ENCODE results near the gene PLCL2. TPM values are rescaled to one million over a fixed set of nuclear protein-coding genes. Genes with fewer than 3 reads are reported as not detected.
A peak's percentile ranks its signal among the peaks of the same experiment; 100 is the strongest.

PLCL2 gene
- total RNA-seq, 3 donors from 2014 or later (not counting 1 experiment from before 2014, with no cell fraction given): 71.5 to 94.9 (median 84.7) TPM

- Histone ChIP-seq H3K9me3 (ENCODE audit: control insufficient read depth, insufficient read depth, low read length) (no peaks in the 10 kb centered on the region), H3K4me1 (ENCODE audit: control insufficient read depth, insufficient read depth, low read length) (peaks cover 48% of the 10 kb centered on the region), H3K36me3 (ENCODE audit: control insufficient read depth, insufficient read depth, low read length) (no peaks in the 10 kb centered on the region), H3K27ac (ENCODE audit: low read length) (no peak overlapping the region), H3K27me3 (ENCODE audit: control insufficient read depth, insufficient read depth, low read length) (no peaks in the 10 kb centered on the region), H3K4me3 (ENCODE audit: low read length) (no peak overlapping the region)
- WGBS (ENCODE audit: insufficient coverage): 30% methylated on average over 4 of the region's 4 CpGs
- DNase-seq: no peak
- Mint-ChIP-seq H3K4me3 (peak overlapping the region; percentile 54), H3K9me3 (no peaks in the 10 kb centered on the region), H3K27me3 (ENCODE audit: low read depth in 2 of 2) (no peaks in the 10 kb centered on the region), H3K27ac (peak overlapping the region; percentile 73 to 88), H3K36me3 (no peaks in the 10 kb centered on the region), H3K4me1 (peaks cover 88 to 93% of the 10 kb centered on the region in 2 donors)
- intact Hi-C loops (cut with micrococcal nuclease): loop anchor here (5.0 to 10.0 kb wide), 4 partner anchors 37 to 160 kb away; no protein-coding TSS in a partner anchor
- ATAC-seq: peak in 1 of 3 donors; percentile 18
- TF ChIP-seq, protein P1, sequence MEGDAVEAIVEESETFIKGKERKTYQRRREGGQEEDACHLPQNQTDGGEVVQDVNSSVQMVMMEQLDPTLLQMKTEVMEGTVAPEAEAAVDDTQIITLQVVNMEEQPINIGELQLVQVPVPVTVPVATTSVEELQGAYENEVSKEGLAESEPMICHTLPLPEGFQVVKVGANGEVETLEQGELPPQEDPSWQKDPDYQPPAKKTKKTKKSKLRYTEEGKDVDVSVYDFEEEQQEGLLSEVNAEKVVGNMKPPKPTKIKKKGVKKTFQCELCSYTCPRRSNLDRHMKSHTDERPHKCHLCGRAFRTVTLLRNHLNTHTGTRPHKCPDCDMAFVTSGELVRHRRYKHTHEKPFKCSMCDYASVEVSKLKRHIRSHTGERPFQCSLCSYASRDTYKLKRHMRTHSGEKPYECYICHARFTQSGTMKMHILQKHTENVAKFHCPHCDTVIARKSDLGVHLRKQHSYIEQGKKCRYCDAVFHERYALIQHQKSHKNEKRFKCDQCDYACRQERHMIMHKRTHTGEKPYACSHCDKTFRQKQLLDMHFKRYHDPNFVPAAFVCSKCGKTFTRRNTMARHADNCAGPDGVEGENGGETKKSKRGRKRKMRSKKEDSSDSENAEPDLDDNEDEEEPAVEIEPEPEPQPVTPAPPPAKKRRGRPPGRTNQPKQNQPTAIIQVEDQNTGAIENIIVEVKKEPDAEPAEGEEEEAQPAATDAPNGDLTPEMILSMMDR (IDR thresholded peaks at IDR 0.05): no peak
These were observed 110.2 kb downstream of the PLCL2 start for GRCh38 chr3:16994854-16995525.

GRCh38 chr3:16995601-16996000 is 110.8 kb downstream of the PLCL2 start:
- whole genome bisulfite sequencing (ENCODE audit: insufficient coverage): 88% methylated on average over 3 of the region's 3 CpGs
- ATAC-seq (no peak), DNase-seq (no peak)
- Mint-ChIP-seq H3K4me3 (peak overlapping the region; percentile 55), H3K4me1 (peaks cover 86 to 91% of the 10 kb centered on the region in 2 donors), H3K9me3 (no peaks in the 10 kb centered on the region), H3K36me3 (no peaks in the 10 kb centered on the region), H3K27me3 (ENCODE audit: low read depth in 2 of 2) (no peaks in the 10 kb centered on the region), H3K27ac (peak overlapping the region; percentile 73 to 88)
- TF ChIP-seq, protein P1 (IDR thresholded peaks at IDR 0.05): no peak
- Histone ChIP-seq H3K27me3 (ENCODE audit: control insufficient read depth, insufficient read depth, low read length) (no peaks in the 10 kb centered on the region), H3K27ac (ENCODE audit: low read length) (peak overlapping the region; percentile 34), H3K4me1 (ENCODE audit: control insufficient read depth, insufficient read depth, low read length) (peaks cover 43% of the 10 kb centered on the region), H3K9me3 (ENCODE audit: control insufficient read depth, insufficient read depth, low read length) (no peaks in the 10 kb centered on the region), H3K4me3 (ENCODE audit: low read length) (no peak overlapping the region), H3K36me3 (ENCODE audit: control insufficient read depth, insufficient read depth, low read length) (no peaks in the 10 kb centered on the region)
- intact Hi-C loops (cut with micrococcal nuclease): loop anchor here (5.0 to 10.0 kb wide), 3 partner anchors 37 to 159 kb away; no protein-coding TSS in a partner anchor

GRCh38 chr3:16998236-16998923 is 113.6 kb downstream of the PLCL2 start:
- WGBS (ENCODE audit: insufficient coverage): 18% methylated on average over 2 of the region's 3 CpGs
- intact Hi-C loops (cut with micrococcal nuclease): loop anchor here (5.0 to 10.0 kb wide), 3 partner anchors 34 to 156 kb away; no protein-coding TSS in a partner anchor
- Histone ChIP-seq H3K4me3 (ENCODE audit: low read length) (no peak overlapping the region), H3K4me1 (ENCODE audit: control insufficient read depth, insufficient read depth, low read length) (peaks cover 21% of the 10 kb centered on the region), H3K27ac (ENCODE audit: low read length) (no peak overlapping the region), H3K27me3 (ENCODE audit: control insufficient read depth, insufficient read depth, low read length) (no peaks in the 10 kb centered on the region), H3K9me3 (ENCODE audit: control insufficient read depth, insufficient read depth, low read length) (no peaks in the 10 kb centered on the region), H3K36me3 (ENCODE audit: control insufficient read depth, insufficient read depth, low read length) (no peaks in the 10 kb centered on the region)
- DNase-seq (no peak), ATAC-seq (peak; percentile 54 to 68 (median 62))
- TF ChIP-seq, protein P1 (IDR thresholded peaks at IDR 0.05): no peak
- peaks cover 91 to 93% of the 10 kb centered on the region in 2 donors for H3K4me1 Mint-ChIP-seq
- H3K36me3 Mint-ChIP-seq: no peaks in the 10 kb centered on the region
- H3K9me3 Mint-ChIP-seq: peaks cover 0 to 6% of the 10 kb centered on the region in 2 donors
- peak overlapping the region; percentile 15 for H3K4me3 Mint-ChIP-seq
- H3K27ac Mint-ChIP-seq: peak overlapping the region; percentile 74 to 88
- H3K27me3 Mint-ChIP-seq (ENCODE audit: low read depth in 2 of 2): no peaks in the 10 kb centered on the region
